Measurements from ENCODE around the gene CTSH.
"Not testable (repeated sequence)": the region's sequence is repeated elsewhere in the genome, so short reads cannot be mapped to it uniquely, and the experiment has no call there.

CTSH gene

GRCh38 chr15:78938658-78939488 is 6.0 kb downstream of the CTSH start:
- peak; percentile 43 to 50 for DNase-seq

GRCh38 chr15:78937132-78937739 is 7.6 kb downstream of the CTSH start:
- peak in 1 of 2 donors; percentile 31 for DNase-seq

- no peak for DNase-seq
Observed at GRCh38 chr15:78934655-78935023, 10.2 kb downstream of the CTSH start.

GRCh38 chr15:78933823-78934654 is 10.8 kb downstream of the CTSH start:
- no peak for DNase-seq

GRCh38 chr15:78933187-78933822 is 11.5 kb downstream of the CTSH start:
- no peak for DNase-seq

GRCh38 chr15:78932258-78932808 is 12.5 kb downstream of the CTSH start:
- DNase-seq: no peak

GRCh38 chr15:78931439-78932257 is 13.2 kb downstream of the CTSH start:
- no peak for DNase-seq

GRCh38 chr15:78930577-78931388 is 14.1 kb downstream of the CTSH start:
- DNase-seq: no peak

GRCh38 chr15:78929536-78930264 is 15.1 kb downstream of the CTSH start:
- DNase-seq: no peak

- DNase-seq: no peak
Observed at GRCh38 chr15:78928616-78929093, 16.2 kb downstream of the CTSH start.

GRCh38 chr15:78928176-78928575 is 16.7 kb downstream of the CTSH start:
- DNase-seq: not testable (repeated sequence)

- DNase-seq: peak in 1 of 2 donors; percentile 35
Observed at GRCh38 chr15:78927077-78927790, 17.6 kb downstream of the CTSH start.

GRCh38 chr15:78925956-78926743 is 18.7 kb downstream of the CTSH start:
- DNase-seq: no peak

GRCh38 chr15:78925076-78925624 is 19.7 kb downstream of the CTSH start:
- DNase-seq: no peak

- no peak for DNase-seq
Observed at GRCh38 chr15:78923480-78924360, 21.1 kb downstream of the CTSH start.

GRCh38 chr15:78923015-78923414 is 21.8 kb downstream of the CTSH start:
- DNase-seq: no peak

- DNase-seq: no peak
Observed at GRCh38 chr15:78922527-78922926, 22.3 kb downstream of the CTSH start.

Data from CD4-positive, alpha-beta T cell treated with Interferon alpha-2 for 1 hour (primary cell).